ENCODE measurements around the gene ZBTB34. TPM values are rescaled to one million over a fixed set of nuclear protein-coding genes. Genes with fewer than 3 reads are reported as not detected.

ZBTB34 gene
- total and polyA plus RNA-seq, 9 of the 15 experiments (the other 6 are each of a cell fraction or from before 2014, with no cell fraction given), result 2.7 to 15.6 (median 9.8) TPM

GRCh38 chr9:126894052-126894603, 33.7 kb downstream of the ZBTB34 start:
- WGBS (ENCODE audit: insufficient coverage, low coverage, missing lambda C conversion rate), result 13% methylated on average over 3 of the region's 4 CpGs
- Histone ChIP-seq H4K20me1 (replicated peaks; ENCODE audit: control insufficient read depth, insufficient read depth, low read length) (no peaks in the 10 kb centered on the region), H2AFZ (ENCODE audit: low read depth, low read length) (no peak overlapping the region), H3K9me1 (ENCODE audit: control insufficient read depth, insufficient read depth, low read length) (no peaks in the 10 kb centered on the region), H3K27ac (ENCODE audit: extremely low read depth, low read depth, low read length) (no peak overlapping the region), H3K36me3 (ENCODE audit: control insufficient read depth, insufficient read depth, low read length) (no peaks in the 10 kb centered on the region), H3K79me2 (ENCODE audit: control insufficient read depth, insufficient read depth, low read length) (no peaks in the 10 kb centered on the region), H3K4me1 (replicated peaks in 1 of 2; ENCODE audit: control insufficient read depth in 2 of 2, insufficient read depth in 2 of 2, low read length in 2 of 2) (no peaks in the 10 kb centered on the region), H3K4me3 (no peak overlapping the region), H3K9me3 (replicated peaks; ENCODE audit: control insufficient read depth, insufficient read depth, low read depth, low read length) (no peaks in the 10 kb centered on the region), H3K9ac (ENCODE audit: insufficient read depth in 1 of 2, low read depth in 2 of 2, low read length in 2 of 2) (no peak overlapping the region), H3K4me2 (ENCODE audit: insufficient read depth, low read length) (no peak overlapping the region), H3K27me3 (ENCODE audit: control insufficient read depth in 2 of 2, insufficient read depth in 2 of 2, low read length in 2 of 2) (peaks cover 11 to 13% of the 10 kb centered on the region in 2 experiments; a peak in 3 of 5 replicates)
- no TSS peak for BruUV-seq (replicated peaks)
- DNase-seq (ENCODE audit: extremely low read depth in 1 of 4, low spot score in 3 of 4), result no peak
- ChIA-PET POLR2A (interaction anchor here (0.6 kb wide), 1 partner anchor 23 kb away, joined by 3 read pairs; no protein-coding TSS in a partner anchor), CTCF (ENCODE audit: low intra/inter-chr PET ratio) (interaction anchor here (2.2 kb wide), 1 partner anchor 305 kb away, joined by 8 read pairs; no protein-coding TSS in a partner anchor)
- FAIRE-seq, result peak; percentile 15
- in situ Hi-C loops (cut with MboI), result no loop called here
- no peak for TF ChIP-seq SAP30 (IDR thresholded peaks at IDR 0.05; ENCODE audit: borderline replicate concordance, insufficient read depth, low read depth, low read length, poor library complexity, severe bottlenecking)
- TF ChIP-seq L3MBTL2 (IDR thresholded peaks at IDR 0.05), result peak; percentile 13; the same call in 1 of the 2 replicates
- intact Hi-C loops (cut with micrococcal nuclease), result no loop called here
- ATAC-seq, result no peak; the same call in 2 of the 3 replicates

GRCh38 chr9:126902210-126902609, 41.8 kb downstream of the ZBTB34 start:
- intact Hi-C loops (cut with micrococcal nuclease), result no loop called here
- ChIA-PET CTCF (ENCODE audit: low intra/inter-chr PET ratio) (no interaction called here), POLR2A (interaction anchor here (1.2 kb wide), 2 partner anchors 12 to 19 kb away, joined by 3 read pairs; partner anchors contain the start of gene RALGPS1)
- no peak overlapping the region for H3K9ac ChIP-seq (ENCODE audit: insufficient read depth in 1 of 2, low read depth in 2 of 2, low read length in 2 of 2)
- in situ Hi-C loops (cut with MboI), result no loop called here
- ATAC-seq (no peak), FAIRE-seq (no peak), DNase-seq (ENCODE audit: extremely low read depth in 1 of 4, low spot score in 3 of 4) (no peak)
- no peak overlapping the region for H3K4me3 ChIP-seq
- no peaks in the 10 kb centered on the region; the same call in none of the 2 replicates for H3K9me3 ChIP-seq (replicated peaks; ENCODE audit: control insufficient read depth, insufficient read depth, low read depth, low read length)
- H3K79me2 ChIP-seq (ENCODE audit: control insufficient read depth, insufficient read depth, low read length), result no peaks in the 10 kb centered on the region
- BruUV-seq (replicated peaks), result no TSS peak
- no peaks in the 10 kb centered on the region for H3K4me1 ChIP-seq (replicated peaks in 1 of 2; ENCODE audit: control insufficient read depth in 2 of 2, insufficient read depth in 2 of 2, low read length in 2 of 2)
- no peak overlapping the region for H3K27ac ChIP-seq (ENCODE audit: extremely low read depth, low read depth, low read length)
- no peak overlapping the region for H3K4me2 ChIP-seq (ENCODE audit: insufficient read depth, low read length)
- 0% methylated on average over 3 of the region's 3 CpGs for WGBS (ENCODE audit: insufficient coverage, low coverage, missing lambda C conversion rate)
- H3K27me3 ChIP-seq (ENCODE audit: control insufficient read depth in 2 of 2, insufficient read depth in 2 of 2, low read length in 2 of 2), result peaks cover 18 to 30% of the 10 kb centered on the region in 2 experiments; a peak in 3 of 5 replicates
- no peaks in the 10 kb centered on the region for H3K9me1 ChIP-seq (ENCODE audit: control insufficient read depth, insufficient read depth, low read length)
- no peaks in the 10 kb centered on the region for H3K36me3 ChIP-seq (ENCODE audit: control insufficient read depth, insufficient read depth, low read length)
- no peaks in the 10 kb centered on the region for H4K20me1 ChIP-seq (replicated peaks; ENCODE audit: control insufficient read depth, insufficient read depth, low read length)
- H2AFZ ChIP-seq (ENCODE audit: low read depth, low read length), result no peak overlapping the region
- TF ChIP-seq LEF1 (IDR thresholded peaks at IDR 0.05) (no peak), PRMT5 (CRISPR knock-in tag; IDR thresholded peaks at IDR 0.05) (no peak), PREB (CRISPR knock-in tag; IDR thresholded peaks at IDR 0.05) (no peak), TCF15 (CRISPR knock-in tag; IDR thresholded peaks at IDR 0.05) (no peak), PHF20 (IDR thresholded peaks at IDR 0.05; ENCODE audit: partially characterized antibody) (no peak), FOS (IDR thresholded peaks at IDR 0.05; ENCODE audit: extremely low read depth, insufficient read length) (no peak), SPI1 (IDR thresholded peaks at IDR 0.05; ENCODE audit: borderline replicate concordance, low read depth, low read length) (no peak)
- TF ChIP-seq, protein P1, sequence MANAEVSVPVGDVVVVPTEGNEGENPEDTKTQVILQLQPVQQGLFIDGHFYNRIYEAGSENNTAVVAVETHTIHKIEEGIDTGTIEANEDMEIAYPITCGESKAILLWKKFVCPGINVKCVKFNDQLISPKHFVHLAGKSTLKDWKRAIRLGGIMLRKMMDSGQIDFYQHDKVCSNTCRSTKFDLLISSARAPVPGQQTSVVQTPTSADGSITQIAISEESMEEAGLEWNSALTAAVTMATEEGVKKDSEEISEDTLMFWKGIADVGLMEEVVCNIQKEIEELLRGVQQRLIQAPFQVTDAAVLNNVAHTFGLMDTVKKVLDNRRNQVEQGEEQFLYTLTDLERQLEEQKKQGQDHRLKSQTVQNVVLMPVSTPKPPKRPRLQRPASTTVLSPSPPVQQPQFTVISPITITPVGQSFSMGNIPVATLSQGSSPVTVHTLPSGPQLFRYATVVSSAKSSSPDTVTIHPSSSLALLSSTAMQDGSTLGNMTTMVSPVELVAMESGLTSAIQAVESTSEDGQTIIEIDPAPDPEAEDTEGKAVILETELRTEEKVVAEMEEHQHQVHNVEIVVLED (CRISPR knock-in tag; IDR thresholded peaks at IDR 0.05), result no peak

Data from K562 (cell line).